Measurements from ENCODE around the gene ZBTB48.

The ZBTB48 gene

DNA sequence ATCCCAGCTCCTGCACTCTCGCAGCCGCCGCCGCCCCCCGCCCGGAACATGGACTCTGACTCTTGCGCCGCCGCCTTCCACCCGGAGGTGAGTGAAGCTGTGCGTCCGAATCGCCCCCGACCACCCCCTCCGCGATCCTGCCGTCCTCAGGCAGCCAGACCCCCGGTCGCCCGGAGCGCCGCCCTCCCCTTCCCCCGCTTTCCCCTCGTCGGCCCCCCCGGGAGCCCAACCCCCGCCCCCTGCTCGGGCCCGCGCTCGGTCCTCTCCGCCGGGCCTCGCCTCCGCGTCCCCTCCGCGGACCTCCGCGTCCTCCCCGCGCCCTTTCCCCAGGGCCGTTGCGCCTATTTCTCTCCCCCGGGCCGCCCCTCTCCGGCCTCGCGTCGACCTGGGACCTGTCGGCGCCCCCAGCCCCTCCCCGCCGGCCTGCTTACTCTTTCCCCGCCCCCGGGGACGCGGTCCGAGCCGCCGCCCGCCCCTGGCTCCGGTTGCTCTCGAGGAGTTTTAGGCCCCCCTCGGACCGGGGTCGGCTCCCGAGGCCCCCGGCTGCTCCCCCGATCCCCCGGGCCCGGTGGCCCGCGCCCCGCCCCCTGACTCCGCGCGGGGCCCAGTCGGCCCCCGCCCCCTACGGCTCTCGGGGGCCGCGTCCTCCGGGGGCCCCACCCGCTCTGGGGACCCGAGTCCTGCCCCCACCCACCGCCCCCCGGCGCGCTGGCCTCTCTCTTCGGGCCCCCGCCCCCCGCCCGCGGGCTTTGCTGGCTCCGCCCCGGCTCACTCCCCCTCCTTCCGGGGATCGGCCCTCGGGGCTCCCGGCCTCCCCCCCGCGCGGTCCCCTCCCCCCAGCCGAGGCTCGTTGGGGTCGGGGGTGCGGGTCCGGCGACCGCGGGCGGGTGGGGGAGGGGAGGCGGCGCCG, 34.5 kb downstream of the ZBTB48 start:
- DNase-seq = no peak

DNA sequence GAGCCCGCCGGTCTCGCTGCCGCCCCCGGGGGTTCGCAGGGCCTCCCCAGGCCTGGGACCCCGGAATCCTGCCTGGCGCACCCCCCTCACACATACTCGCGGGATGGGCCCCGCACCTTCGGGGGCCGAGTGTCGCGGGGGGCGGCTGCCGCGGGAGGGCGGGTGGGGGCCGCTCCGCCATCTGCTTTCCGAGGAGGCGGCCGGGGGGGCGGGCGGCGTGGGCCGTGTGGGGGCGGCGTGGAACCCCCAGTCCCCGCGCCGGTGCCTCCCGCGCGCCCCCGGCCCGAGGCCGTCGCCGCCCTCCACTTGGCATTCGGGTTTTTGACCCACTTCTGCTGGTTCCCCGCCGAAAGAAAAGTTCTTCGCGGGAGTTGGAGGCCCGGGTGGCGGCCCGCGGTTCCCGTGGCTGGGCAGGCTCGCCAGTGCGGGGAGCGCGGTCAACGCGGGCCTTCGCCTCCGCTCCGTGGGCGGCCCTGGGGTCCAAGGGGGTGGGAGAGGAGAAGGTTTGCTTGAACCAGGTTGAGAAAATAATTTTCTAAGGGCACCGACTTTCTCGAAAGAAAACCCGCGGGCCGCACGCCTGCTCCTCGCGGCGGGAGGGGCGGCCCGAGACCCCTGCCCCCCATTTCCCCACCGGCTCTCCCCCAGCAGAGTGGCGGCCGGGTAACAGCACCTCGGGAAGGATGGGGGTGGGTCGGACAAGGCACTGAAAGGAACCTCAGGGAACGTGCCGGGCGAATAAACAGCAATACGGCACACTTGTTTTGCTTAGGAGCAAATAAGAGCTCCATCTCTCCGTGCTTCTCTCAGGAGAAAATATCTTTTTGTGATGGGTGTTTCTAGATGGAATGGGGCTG, 35.4 kb downstream of the ZBTB48 start:
- DNase-seq = no peak

- no peak for DNase-seq
These were observed 39.3 kb downstream of the ZBTB48 start for GRCh38 chr1:6619045-6619444.

DNA sequence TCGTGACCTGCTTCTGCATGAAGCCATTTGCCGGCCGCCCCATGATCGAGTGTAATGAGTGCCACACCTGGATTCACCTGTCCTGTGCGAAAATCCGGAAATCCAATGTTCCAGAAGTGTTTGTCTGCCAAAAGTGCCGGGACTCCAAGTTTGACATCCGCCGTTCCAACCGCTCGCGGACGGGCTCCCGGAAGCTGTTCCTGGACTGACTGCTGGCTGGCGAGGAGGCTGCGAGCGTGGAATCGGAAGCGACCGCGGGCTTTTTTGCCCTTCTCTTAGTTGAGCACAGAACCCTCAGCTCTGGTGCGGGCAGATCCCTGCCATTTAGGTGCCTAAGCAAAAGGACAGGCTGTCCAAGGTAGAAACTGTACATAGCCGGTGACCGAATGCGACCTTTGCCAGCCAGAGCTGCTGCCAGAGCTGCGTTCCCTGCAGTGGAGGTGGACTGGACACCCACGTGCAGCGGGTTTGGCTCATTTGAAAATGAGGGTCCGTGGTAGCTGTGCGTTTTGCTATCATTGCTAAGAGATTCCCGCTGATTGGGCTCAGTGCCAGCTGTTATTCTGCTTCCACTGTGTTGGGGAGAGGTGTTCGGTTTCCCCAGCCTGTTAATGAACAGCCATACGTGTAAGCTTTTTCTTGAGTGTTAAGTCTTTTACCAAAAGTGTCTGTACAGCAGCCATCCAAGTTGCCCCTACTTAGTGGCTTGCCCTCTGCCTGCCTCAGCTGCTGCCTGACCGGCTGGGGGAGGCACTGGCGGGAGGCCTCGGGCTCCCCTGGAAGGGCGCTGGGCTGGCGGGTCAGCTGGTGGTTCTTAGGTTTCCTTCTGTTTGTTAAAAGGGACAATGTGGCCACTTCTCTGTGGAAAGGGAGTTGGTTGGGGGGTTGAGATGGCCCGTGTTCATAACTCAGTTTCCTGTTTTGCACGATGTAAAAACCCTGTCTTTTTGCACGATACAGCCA, 41.9 kb downstream of the ZBTB48 start:
- DNase-seq = no peak

DNA sequence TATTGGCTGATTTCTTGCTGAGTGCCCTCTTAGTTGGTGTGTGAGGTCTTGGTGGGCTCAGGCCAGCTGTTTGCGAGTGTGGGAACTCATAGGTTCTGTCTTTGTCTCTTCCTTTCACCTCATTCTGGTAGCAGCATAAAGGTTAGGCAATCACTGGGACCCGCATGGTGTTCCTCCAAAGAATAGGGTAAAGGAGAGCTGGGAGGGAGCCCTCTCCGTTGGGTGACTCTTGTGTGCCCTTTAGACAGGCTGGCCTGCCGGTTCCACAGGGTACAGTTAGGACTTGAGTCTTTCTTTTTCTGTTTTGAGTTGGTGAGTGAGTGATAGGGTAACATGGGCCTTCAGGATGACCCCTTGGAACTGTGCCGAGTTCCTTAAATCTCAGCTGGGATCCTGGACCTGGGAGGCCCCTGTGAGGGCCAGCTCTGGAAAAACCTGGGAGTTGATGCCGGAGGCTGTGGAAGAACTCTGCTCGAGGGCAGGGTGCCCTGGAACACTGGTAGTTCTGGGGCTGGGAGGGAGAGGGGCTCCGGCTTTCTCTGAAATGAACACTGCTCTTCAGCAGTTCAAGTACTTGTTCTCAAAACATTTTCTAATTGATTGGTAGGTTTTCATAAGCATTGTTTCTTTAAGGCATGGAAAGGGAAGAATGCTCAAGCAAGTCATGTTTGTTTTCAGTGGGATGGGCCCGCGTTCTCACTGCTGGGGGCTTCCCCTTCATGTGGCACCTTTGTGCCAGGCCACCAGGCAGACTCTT, 42.8 kb downstream of the ZBTB48 start:
- no peak for DNase-seq

DNA sequence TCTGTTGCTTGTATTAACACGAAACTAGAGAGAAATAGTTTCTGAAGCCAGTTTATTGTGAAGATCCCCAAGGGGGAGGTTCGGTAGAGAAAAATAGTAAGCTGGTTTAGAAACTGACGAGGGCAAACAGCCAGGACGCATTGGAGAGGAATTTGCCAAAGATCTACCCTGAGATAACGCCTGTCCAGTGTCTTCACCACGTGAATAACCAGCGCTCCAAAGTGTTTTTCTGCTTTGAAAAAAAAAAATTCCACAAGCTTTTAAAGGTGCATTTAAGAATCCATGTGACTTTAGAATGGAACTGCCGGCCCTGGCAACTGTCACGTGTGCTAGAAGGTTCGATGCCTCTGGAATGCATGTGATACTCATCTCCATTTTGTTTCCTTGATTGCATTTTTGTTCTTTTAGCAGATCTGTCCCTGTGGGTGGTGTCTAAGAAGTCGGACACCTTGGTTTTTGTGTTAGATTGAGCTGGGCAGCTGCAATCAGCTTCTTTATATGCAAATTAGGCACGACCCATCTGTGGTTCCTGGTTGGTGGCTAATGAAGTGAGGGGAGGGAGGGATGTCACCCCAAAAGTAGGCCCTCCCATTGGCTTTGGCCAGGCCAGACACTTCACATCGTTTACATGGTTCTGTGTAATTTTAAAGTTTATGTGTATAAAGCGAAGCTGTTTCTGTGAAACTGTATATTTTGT, 43.6 kb downstream of the ZBTB48 start:
- DNase-seq = no peak

- peak; percentile 22 for DNase-seq
These were observed 45.2 kb downstream of the ZBTB48 start, which contains the start of gene THAP3 for GRCh38 chr1:6624710-6625583. Gene THAP3, plus strand, starts transcription at chr1:6624868. Its CDS starts 351 bp downstream, at chr1:6625219.

- DNase-seq = no peak
These were observed 45.9 kb downstream of the ZBTB48 start for GRCh38 chr1:6625584-6626149.

DNA sequence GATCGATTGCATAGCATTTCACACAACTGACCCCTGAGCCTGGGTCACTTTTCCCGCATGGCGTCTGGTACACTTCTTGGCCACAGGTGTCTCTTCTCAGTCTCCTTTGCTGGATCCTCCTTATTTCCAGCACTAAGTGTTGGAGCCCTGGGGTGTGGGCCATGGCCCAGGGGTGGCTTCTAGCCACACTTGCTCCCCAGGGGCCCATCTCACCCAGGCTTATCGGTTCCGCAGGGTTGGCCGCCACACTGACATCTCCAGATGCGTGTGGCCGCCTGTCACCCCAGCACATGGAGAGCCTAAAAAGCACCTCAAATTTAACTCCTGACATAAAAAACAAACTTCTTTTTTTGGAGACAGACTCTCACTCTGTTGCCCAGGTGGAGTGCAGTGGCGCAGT, 47.2 kb downstream of the ZBTB48 start:
- DNase-seq = no peak

- DNase-seq = no peak
These were observed 48.2 kb downstream of the ZBTB48 start for GRCh38 chr1:6627841-6628545.

GRCh38 chr1:6628971-6629479, 49.2 kb downstream of the ZBTB48 start:
- no peak for DNase-seq

GRCh38 chr1:6630027-6630426, 50.2 kb downstream of the ZBTB48 start:
- no peak for DNase-seq

- no peak for DNase-seq
These were observed 51.3 kb downstream of the ZBTB48 start for GRCh38 chr1:6631058-6631457.

- DNase-seq = no peak
These were observed 53.1 kb downstream of the ZBTB48 start for GRCh38 chr1:6632588-6633514.

DNA sequence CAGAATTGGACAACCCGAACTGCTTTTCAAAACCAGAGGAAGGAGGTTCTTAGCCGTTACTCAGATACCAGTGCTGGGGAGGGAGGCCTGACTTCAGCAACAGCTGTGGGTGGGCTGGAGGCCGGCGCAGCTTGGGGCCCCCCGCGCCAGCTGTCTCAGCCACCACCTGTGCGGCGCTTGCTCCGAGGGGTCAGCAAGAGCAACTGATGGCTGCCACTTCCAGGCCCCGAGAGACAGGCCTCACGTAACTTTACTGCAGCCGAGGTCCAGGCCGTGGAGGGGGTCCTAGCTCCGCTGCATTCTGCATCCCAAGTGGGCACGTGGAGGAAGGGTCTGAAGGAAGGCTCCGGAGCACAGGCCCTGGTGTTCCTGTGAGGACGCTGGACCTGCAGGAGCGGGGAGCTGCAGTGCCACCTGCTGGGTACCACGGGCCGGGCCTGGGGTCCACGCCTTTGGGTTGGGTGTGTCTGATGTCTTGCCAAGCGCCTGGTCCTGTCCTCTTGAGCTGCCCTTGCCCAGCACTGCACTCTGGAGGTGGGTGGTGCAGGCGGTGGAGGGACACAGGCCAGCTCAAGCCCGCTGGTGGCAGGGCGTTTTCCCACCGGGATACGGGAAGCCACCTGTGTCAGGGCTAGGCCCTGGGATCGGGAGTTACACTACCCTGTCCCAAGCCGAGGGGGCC, 54.7 kb downstream of the ZBTB48 start:
- DNase-seq = peak; percentile 3

- no peak for DNase-seq
These were observed 55.5 kb downstream of the ZBTB48 start for GRCh38 chr1:6635161-6635909.

Data from NCI-H1694 (cell line).